K562 (cell line): Measurements from ENCODE around the gene AMFR. TPM values are rescaled to one million over a fixed set of nuclear protein-coding genes. Genes with fewer than 3 reads are reported as not detected.

Experiments
- ATAC-seq: fragments of 200-7000 bp; cut with Tn5 transposase; 3 replicates; pipeline ENCODE4 v1.9.1; 2020; ENCODE audit warnings: moderate library complexity
- BruUV-seq: library from RNA; stranded (reverse); fragments of 400-500 nt; replicated peaks from 2 replicates; lab custom pipeline; 2021; lab: Mats Ljungman, UMichigan
- CTCF ChIA-PET: fragments of 300-600 bp; formaldehyde crosslinking; extraction: SDS; loops from one replicate; lab custom pipeline; 2021; ENCODE audit warnings: low intra/inter-chr PET ratio; lab: Yijun Ruan, JAX
- POLR2A ChIA-PET: fragments of 300-600, 350-650 bp; sonication (Branson Sonifier 250); formaldehyde crosslinking; extraction: SDS; loops from one replicate; lab custom pipeline; 2021; ENCODE audit warnings: antibody characterized with exemption, inconsistent platforms; lab: Yijun Ruan, JAX
- DNase-seq, 4 experiments: peaks; one replicate each; pipeline versions ENCODE4 v3.0.0 to v3.0.0-alpha.2; 2011 to 2018; ENCODE audit warnings: low spot score in 3 of 4, mixed read lengths in 3 of 4; ENCODE audit errors: extremely low read depth in 1 of 4
- FAIRE-seq: peaks from 2 replicates; lab custom pipeline; 2011; peaks lifted over from hg19 to GRCh38; lab: Jason Lieb, UNC
- H2AFZ ChIP-seq: 2 replicates; pipeline ENCODE4 v1.6.0; 2011; ENCODE audit warnings: low read depth, low read length, control low read depth, inconsistent platforms
- H3K27ac ChIP-seq: fragments of 200-600 bp; 3 replicates; pipeline ENCODE4 v1.8.0; 2011; ENCODE audit warnings: low read depth, mild to moderate bottlenecking, control low read depth, inconsistent platforms, low read length, moderate library complexity, mixed read lengths; ENCODE audit errors: extremely low read depth
- H3K27me3 ChIP-seq, 2 experiments: fragments of 300-600 bp in 1 of 2; 2 replicates in 1 of 2; 3 replicates in 1 of 2; pipeline versions ENCODE4 v1.6.0 to v1.8.0; 2011; ENCODE audit warnings: inconsistent platforms in 2 of 2, low read length in 2 of 2, mild to moderate bottlenecking in 1 of 2, mixed read lengths in 1 of 2, moderate library complexity in 1 of 2; ENCODE audit not compliant: control insufficient read depth in 2 of 2, insufficient read depth in 2 of 2
- H3K36me3 ChIP-seq: fragments of 300-600 bp; 3 replicates; pipeline ENCODE4 v1.8.0; 2011; ENCODE audit warnings: mild to moderate bottlenecking, low read length, inconsistent platforms; ENCODE audit not compliant: control insufficient read depth, insufficient read depth
- H3K4me1 ChIP-seq, 2 experiments: fragments of 200-600 bp in 1 of 2; replicated peaks in 1 of 2; 2 replicates in 1 of 2; 3 replicates in 1 of 2; pipeline versions ENCODE4 v1.5.1 to v1.8.0; 2011; ENCODE audit warnings: inconsistent platforms in 2 of 2, low read length in 2 of 2, mild to moderate bottlenecking in 1 of 2, mixed read lengths in 1 of 2, moderate library complexity in 1 of 2; ENCODE audit not compliant: control insufficient read depth in 2 of 2, insufficient read depth in 2 of 2
- H3K4me2 ChIP-seq: 2 replicates; pipeline ENCODE4 v1.6.1; 2011; ENCODE audit warnings: low read length, control low read depth, inconsistent platforms, mixed read lengths; ENCODE audit not compliant: insufficient read depth
- H3K4me3 ChIP-seq: fragments of 200-600 bp; sonication (generic), shearing (Covaris generic); 2 replicates; pipeline ENCODE4 v1.5.1; 2016; ENCODE audit warnings: control low read depth, inconsistent platforms
- H3K79me2 ChIP-seq: fragments of 200-600 bp; 3 replicates; pipeline ENCODE4 v1.8.0; 2011; ENCODE audit warnings: low read length, inconsistent platforms; ENCODE audit not compliant: control insufficient read depth, insufficient read depth
- H3K9ac ChIP-seq, 2 experiments: 2 replicates each; pipeline versions ENCODE4 v1.6.0 to v1.6.1; 2011; ENCODE audit warnings: low read depth in 2 of 2, low read length in 2 of 2, control low read depth in 1 of 2, inconsistent platforms in 1 of 2, mild to moderate bottlenecking in 1 of 2, mixed read lengths in 1 of 2; ENCODE audit not compliant: insufficient read depth in 1 of 2
- H3K9me1 ChIP-seq: one replicate; pipeline ENCODE4 v1.6.0; 2011; ENCODE audit warnings: inconsistent platforms, mild to moderate bottlenecking, low read length, moderate library complexity; ENCODE audit not compliant: control insufficient read depth, insufficient read depth
- H3K9me3 ChIP-seq: replicated peaks from 2 replicates; pipeline ENCODE4 v1.5.1; 2011; ENCODE audit warnings: low read depth, low read length, inconsistent platforms; ENCODE audit not compliant: control insufficient read depth, insufficient read depth
- H4K20me1 ChIP-seq: replicated peaks from 2 replicates; pipeline ENCODE4 v1.6.1; 2011; ENCODE audit warnings: low read length, inconsistent platforms, mixed read lengths; ENCODE audit not compliant: control insufficient read depth, insufficient read depth
- E2F8 ChIP-seq: fragments of 450-650 bp; IDR thresholded peaks from 2 replicates; pipeline ENCODE4 v1.7.1; 2018; ENCODE audit warnings: mild to moderate bottlenecking, low read depth; ENCODE audit not compliant: partially characterized antibody
- ETS1 ChIP-seq: conservative IDR thresholded peaks from 2 replicates; pipeline ENCODE4 v1.6.1; 2011; ENCODE audit warnings: low read depth, mild to moderate bottlenecking, low read length; ENCODE audit not compliant: control insufficient read depth
- FIP1L1 ChIP-seq: fragments of 200-400 bp; formaldehyde crosslinking; IDR thresholded peaks from 2 replicates; pipeline ENCODE4 v1.6.1; 2018; ENCODE audit warnings: mild to moderate bottlenecking, low read depth, low read length; ENCODE audit not compliant: poor library complexity, severe bottlenecking
- MEF2D ChIP-seq: conservative IDR thresholded peaks from 2 replicates; pipeline ENCODE4 v1.6.1; 2016; ENCODE audit warnings: low read depth, missing genetic modification characterization, missing compliant biosample characterization
- PURB ChIP-seq: sonication (generic); formaldehyde crosslinking; IDR thresholded peaks from 2 replicates; pipeline ENCODE4 v1.9.0; 2021; ENCODE audit warnings: low read depth, mild to moderate bottlenecking, missing genetic modification reagents
- RNF219 ChIP-seq: fragments of 250-450 bp; sonication (Bioruptor Pico); IDR thresholded peaks from 2 replicates; pipeline ENCODE4 v1.5.0; 2022; ENCODE audit warnings: mild to moderate bottlenecking
- RUNX1 ChIP-seq: sonication (generic); IDR thresholded peaks from 2 replicates; pipeline ENCODE4 v1.6.1; 2016; ENCODE audit warnings: antibody characterized with exemption, low read depth
- TGIF2 ChIP-seq: sonication (generic); formaldehyde crosslinking; IDR thresholded peaks from 2 replicates; pipeline ENCODE4 v1.8.1; 2022; ENCODE audit warnings: mild to moderate bottlenecking, missing genetic modification reagents, moderate library complexity
- ZNF695 ChIP-seq: fragments of 450-650 bp; formaldehyde crosslinking; IDR thresholded peaks from 2 replicates; pipeline ENCODE4 v1.4.0; 2020; ENCODE audit warnings: mild to moderate bottlenecking, moderate library complexity
- ZNF785 ChIP-seq: fragments of 250-450 bp; sonication (Bioruptor Pico); IDR thresholded peaks from 2 replicates; pipeline ENCODE4 v1.4.0; 2020; ENCODE audit warnings: mild to moderate bottlenecking
- WGBS: fragments of 100-300 bp; shearing (Covaris generic); methylation state at CpG from one replicate; pipeline ENCODE4 v1.1.6; 2016; ENCODE audit warnings: low coverage, mixed read lengths; ENCODE audit not compliant: insufficient coverage; ENCODE audit errors: missing lambda C conversion rate; 5-methylcytosine and 5-hydroxymethylcytosine counted together
- in situ Hi-C: fragments of 300-500 bp; cut with MboI; formaldehyde crosslinking; loops from 4 replicates; pipeline ENCODE4 v1.15.0; 2018; ENCODE audit warnings: inconsistent platforms, mixed read lengths
- intact Hi-C: fragments of 100-400 bp; cut with micrococcal nuclease; formaldehyde crosslinking; loops from 2 replicates; pipeline ENCODE4 v1.14.2; 2022
- polyA plus RNA-seq, 8 experiments: library from polyadenylated mRNA; depleted of rRNA in 4 of 8; stranded (reverse) in 5 of 8; unstranded in 3 of 8; fragments of >200 nt; fragmentation: Nextera tagmentation in 2 of 8; fragmentation: Illumina TruSeq in 1 of 8; extraction: Ambion mirVana in 2 of 8; extraction: Trizol in 1 of 8; gene quantifications; 2 replicates each; pipeline versions ENCODE4 v1.2.1 to v1.2.3, GENCODE V29; 2011 to 2014; ENCODE audit warnings: inconsistent platforms in 1 of 8, missing spikeins in 1 of 8
- total RNA-seq, 7 experiments: library from RNA; depleted of rRNA in 6 of 7; stranded (reverse); fragments of >200 nt in 6 of 7; fragmentation: Illumina TruSeq in 2 of 7; extraction: Trizol in 2 of 7; gene quantifications; 2 replicates each; pipeline versions ENCODE4 v1.2.1 to v1.2.3, GENCODE V29; 2011 to 2021; ENCODE audit warnings: low replicate concordance in 1 of 7
- TF ChIP-seq, protein P1 (sequence below): sonication (generic); formaldehyde crosslinking; IDR thresholded peaks from 2 replicates; pipeline ENCODE4 v1.8.0; 2022; ENCODE audit warnings: missing genetic modification reagents, mild to moderate bottlenecking, borderline replicate concordance

The AMFR gene
- total and polyA plus RNA-seq, 9 of the 15 experiments (the other 6 are each of a cell fraction or from before 2014, with no cell fraction given), result 15.6 to 113 (median 58.4) TPM

DNA sequence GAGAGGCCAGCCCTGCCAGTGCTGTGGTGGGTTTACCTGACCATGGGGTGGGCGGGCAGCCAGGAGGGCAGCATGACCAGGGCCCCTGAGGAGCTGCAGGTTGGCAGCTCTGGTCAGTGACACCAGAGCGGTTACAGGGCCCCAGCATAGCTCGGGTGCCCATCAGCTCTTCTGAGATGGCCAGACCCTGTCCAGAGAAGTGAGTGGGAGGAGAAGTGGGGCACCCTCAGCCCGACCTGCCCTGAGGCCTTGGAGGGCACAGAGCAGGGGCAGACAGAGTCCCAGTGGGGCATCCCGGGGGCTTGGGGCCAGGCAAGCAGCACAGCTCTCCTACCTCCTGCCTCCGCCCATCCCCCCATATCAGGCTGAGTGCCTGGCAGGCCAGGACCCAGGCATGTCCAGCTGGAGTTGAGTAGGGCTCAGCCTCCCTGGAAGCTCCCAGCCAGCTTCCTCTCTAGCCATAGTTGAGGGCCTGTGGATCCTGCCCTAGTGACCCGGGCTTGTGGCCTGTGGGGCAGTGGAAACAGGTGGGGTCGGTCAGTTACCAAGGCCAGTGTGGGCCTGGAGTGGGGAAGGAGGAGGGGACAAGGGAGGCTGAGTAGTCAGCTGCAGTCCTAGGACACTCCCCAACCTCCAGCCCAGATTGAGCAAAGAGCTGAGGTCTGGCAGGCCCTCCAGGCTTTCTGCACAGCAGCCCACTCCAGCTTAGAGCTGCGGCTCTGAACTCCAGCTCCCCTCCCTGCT is 83.5 kb downstream of the AMFR start:
- no peaks in the 10 kb centered on the region for H3K79me2 ChIP-seq
- intact Hi-C loops, result no loop called here
- H3K9me1 ChIP-seq, result peaks cover 3% of the 10 kb centered on the region
- H3K9ac ChIP-seq, result peak overlapping the region in 1 of 2 experiments; percentile 26; a peak in 1 of 4 replicates
- no peak overlapping the region for H3K4me2 ChIP-seq
- DNase-seq, result no peak
- no peak overlapping the region for H2AFZ ChIP-seq
- no peak overlapping the region for H3K4me3 ChIP-seq
- 2% methylated on average over 9 of the region's 9 CpGs for WGBS
- peaks cover 35% of the 10 kb centered on the region for H4K20me1 ChIP-seq
- in situ Hi-C loops, result no loop called here
- peaks cover 5 to 43% of the 10 kb centered on the region in 2 experiments; a peak in 2 of 5 replicates for H3K4me1 ChIP-seq
- H3K36me3 ChIP-seq, result no peaks in the 10 kb centered on the region
- ATAC-seq, result no peak
- ChIA-PET CTCF (no interaction called here), POLR2A (interaction anchor here (0.6 to 1.4 kb wide), 6 partner anchors 9 to 263 kb away, joined by 3 to 5 read pairs (median 3); no protein-coding TSS in a partner anchor)
- TF ChIP-seq RUNX1, result no peak
- TF ChIP-seq RNF219 (CRISPR knock-in tag), result no peak
- no peak for TF ChIP-seq ETS1
- TF ChIP-seq ZNF785, result no peak
- TF ChIP-seq TGIF2 (CRISPR knock-in tag), result no peak
- TF ChIP-seq ZNF695 (CRISPR knock-in tag), result no peak
- TF ChIP-seq, protein P1, sequence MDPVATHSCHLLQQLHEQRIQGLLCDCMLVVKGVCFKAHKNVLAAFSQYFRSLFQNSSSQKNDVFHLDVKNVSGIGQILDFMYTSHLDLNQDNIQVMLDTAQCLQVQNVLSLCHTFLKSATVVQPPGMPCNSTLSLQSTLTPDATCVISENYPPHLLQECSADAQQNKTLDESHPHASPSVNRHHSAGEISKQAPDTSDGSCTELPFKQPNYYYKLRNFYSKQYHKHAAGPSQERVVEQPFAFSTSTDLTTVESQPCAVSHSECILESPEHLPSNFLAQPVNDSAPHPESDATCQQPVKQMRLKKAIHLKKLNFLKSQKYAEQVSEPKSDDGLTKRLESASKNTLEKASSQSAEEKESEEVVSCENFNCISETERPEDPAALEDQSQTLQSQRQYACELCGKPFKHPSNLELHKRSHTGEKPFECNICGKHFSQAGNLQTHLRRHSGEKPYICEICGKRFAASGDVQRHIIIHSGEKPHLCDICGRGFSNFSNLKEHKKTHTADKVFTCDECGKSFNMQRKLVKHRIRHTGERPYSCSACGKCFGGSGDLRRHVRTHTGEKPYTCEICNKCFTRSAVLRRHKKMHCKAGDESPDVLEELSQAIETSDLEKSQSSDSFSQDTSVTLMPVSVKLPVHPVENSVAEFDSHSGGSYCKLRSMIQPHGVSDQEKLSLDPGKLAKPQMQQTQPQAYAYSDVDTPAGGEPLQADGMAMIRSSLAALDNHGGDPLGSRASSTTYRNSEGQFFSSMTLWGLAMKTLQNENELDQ (CRISPR knock-in tag), result no peak
- TF ChIP-seq E2F8, result no peak
- TF ChIP-seq MEF2D (tag), result no peak
- no peak for TF ChIP-seq FIP1L1
- no peak for TF ChIP-seq PURB (CRISPR knock-in tag)
- peaks cover 18 to 86% of the 10 kb centered on the region in 2 experiments; a peak in 4 of 5 replicates for H3K27me3 ChIP-seq
- H3K9me3 ChIP-seq, result no peaks in the 10 kb centered on the region
- no peak for FAIRE-seq
- no TSS peak for BruUV-seq
- H3K27ac ChIP-seq, result no peak overlapping the region
